HG03196 (cell line): ENCODE results near the gene C4A.
"Not testable (repeated sequence)": the region's sequence is repeated elsewhere in the genome, so short reads cannot be mapped to it uniquely, and the experiment has no call there.

Experiments
- ATAC-seq: cut with Tn5 transposase; IDR thresholded peaks from one replicate; pipeline ENCODE4 v1.9.1; 2021; ENCODE audit not compliant: unreplicated experiment

C4A gene

GRCh38 chr6:32047539-32047854 is 65.6 kb downstream of the C4A start:
- no peak for ATAC-seq

GRCh38 chr6:32047855-32048766 is 66.3 kb downstream of the C4A start:
- no peak for ATAC-seq

GRCh38 chr6:32049149-32049548 is 67.3 kb downstream of the C4A start:
- not testable (repeated sequence) for ATAC-seq

DNA sequence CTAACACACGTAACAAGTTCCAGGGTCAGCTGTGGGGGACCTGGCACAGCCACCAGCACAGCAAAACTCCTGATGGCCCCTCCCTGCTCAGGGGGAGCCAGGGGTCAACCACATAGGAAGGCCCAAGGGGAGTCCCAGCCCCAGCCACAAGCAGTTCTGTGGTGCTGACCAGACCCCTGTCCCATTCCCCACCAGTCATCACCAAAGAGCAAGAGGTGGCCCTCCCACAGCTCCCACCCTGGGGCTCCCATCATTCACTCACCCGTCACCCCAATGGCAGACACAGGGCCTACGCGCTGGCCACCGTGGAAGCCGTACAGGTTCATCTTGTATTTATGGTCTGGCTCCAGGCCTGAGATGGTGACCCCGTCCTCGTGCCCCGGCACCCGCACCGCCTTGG is 67.9 kb downstream of the C4A start:
- ATAC-seq: not testable (repeated sequence)

DNA sequence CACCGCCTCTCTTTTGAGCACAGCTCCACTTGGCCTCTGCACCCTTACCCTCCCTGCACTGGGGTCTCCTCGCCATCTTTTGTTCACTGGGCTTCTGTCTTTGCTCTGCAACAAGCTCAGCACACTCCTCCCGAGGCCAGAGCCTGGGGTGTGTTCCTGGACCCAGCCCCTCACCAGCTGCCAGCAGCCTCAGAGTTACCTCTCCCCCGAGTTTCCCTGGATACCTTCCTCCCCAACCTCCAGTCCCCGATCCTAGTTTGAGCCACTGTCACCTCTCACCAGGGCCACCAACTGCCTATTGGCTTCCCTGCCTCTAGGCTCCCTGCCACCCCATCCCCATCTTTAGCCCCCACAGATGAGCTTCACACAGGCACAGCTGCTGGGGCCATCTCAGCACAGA is 68.7 kb downstream of the C4A start:
- ATAC-seq: no peak
